HG03175 (cell line): ENCODE measurements around the gene SYS1.
A peak's percentile ranks its signal among the peaks of the same experiment; 100 is the strongest.

Experiments used
- ATAC-seq: cut with Tn5 transposase; IDR thresholded peaks from one replicate; pipeline ENCODE4 v1.9.1; 2021; ENCODE audit warnings: mild to moderate bottlenecking, moderate library complexity; ENCODE audit not compliant: unreplicated experiment

Gene SYS1

DNA sequence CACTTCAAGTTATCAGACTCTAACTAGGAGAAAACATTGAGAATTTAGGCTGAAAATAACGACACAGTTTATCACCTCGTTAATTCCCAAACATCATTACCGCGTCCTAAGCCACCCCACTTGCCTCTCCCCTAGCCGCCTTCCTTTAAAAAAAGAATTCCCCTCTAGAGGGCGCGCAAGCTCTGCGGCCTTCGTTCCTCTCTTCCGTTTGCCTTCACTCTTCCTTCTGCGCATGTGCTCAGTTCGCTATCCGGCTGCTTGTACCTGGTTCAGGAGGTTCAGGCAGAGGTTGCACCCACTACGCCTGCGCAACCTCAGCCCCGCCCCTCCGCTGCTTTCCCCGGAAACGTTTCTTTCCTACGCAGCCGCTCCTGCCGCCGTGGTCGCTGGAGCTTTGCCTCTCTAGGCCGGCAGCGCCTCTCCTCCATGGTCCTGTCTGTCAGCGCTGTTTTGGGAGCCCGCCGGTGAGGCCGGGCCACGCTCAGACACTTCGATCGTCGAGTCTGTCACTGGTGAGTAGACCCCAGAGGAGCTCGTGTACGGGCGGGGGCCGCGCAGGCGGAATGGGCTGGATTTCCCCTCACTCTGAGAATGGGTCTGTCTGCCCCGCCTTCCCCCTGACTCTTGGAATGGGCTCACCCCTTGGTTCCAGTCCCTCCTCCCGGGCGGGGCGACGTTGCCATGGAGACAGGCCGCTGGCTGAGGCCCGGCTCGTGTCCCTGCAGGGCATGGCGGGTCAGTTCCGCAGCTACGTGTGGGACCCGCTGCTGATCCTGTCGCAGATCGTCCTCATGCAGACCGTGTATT lies at the start of gene SYS1:
TSS of gene SYS1 (plus strand) at position 353 of the 807 bp plus-strand sequence. CDS start at position 729, 376 bp downstream.
- ATAC-seq = peak; percentile 87

DNA sequence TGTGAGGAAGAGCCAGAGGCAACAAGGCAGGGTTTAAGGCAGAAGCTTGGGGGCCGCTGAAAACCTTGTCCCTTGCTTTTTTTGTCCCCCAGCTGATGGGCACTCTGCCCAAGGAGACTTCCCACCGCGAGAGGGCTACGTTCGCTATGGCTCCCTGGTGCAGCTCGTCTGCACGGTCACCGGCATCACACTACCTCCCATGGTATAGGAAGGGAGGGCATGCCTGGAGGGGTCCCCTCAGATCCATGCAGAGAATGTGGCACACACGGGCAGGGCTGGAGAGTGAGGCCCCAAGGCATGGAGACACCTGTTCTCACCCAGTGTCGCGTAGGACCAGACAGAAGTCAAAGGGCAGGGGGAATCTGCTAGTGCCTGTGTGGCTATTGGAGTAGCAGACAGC lies 49.0 kb upstream of the SYS1 start:
- no peak for ATAC-seq

DNA sequence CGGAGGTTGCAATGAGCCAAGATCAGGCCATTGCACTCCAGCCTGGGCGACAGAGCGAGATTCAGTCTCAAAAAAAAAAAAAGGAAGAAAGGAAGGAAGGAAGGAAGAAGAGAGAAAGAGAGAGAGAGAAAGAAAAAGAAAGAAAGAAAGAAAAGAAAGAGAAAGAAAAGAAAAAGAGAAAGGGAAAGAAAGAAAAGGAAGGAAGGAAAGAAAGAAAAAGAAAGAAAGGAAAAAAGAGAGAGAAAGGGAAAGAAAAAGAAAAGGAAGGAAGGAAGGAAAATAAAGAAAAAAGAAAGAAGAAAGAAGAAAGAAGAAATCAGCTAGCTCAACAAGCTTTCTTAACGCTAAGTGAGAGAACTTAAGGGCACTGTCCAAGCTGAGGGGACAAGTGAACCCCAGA lies 47.3 kb upstream of the SYS1 start:
- no peak for ATAC-seq

DNA sequence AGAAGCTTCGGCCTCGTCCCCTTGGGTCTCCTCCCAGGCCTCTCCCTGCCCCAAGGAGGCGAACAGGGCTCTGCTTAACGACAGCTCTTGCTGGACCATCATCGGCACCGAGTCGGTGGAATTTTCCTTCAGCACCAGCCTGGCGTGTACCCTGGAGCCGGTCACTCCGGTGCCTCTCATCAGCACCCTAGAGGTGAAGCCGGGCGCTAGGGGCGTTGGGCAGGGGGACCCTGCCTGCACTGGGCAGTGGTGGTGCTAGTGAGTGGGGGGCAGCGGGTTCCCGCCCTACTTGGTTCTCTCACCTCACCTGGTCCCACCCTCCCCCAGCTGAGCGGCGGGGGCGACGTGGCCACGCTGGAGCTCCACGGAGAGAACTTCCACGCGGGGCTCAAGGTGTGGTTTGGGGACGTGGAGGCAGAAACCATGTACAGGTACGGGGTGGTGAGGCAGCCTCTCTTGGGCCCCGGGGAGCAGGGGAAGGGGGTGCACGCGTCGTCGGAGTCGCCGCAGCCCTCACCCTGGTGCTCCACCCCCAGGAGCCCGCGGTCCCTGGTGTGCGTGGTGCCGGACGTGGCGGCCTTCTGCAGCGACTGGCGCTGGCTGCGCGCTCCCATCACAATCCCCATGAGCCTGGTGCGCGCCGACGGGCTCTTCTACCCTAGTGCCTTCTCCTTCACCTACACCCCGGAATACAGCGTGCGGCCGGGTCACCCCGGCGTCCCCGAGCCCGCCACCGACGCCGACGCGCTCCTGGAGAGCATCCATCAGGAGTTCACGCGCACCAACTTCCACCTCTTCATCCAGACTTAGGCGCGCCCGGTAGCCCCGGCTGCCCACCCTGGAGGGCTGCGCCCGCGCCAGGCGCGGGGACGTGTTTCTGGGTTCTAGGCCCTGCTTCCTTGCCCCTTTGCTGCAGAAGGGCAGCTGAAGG lies 46.5 kb upstream of the SYS1 start:
- ATAC-seq = no peak

DNA sequence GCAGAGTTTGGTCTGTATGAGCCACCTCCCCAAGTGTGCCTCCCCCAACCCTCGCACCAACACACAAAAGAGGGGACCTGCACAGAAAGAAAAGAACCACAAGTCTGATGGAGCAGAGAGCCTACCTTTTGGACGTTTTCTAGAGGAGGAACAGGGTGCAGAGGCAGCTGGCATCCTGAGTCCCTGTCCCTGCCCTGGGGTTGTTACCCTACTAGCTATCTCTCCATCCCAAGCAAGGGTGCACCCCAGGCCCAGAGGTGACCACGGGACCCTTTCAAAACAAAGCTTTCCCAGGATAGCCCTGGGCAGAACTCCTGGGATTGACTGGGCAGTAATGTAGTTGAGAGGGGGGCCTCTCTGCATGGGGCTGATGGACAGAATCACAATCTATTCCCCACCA lies 45.1 kb upstream of the SYS1 start:
- no peak for ATAC-seq

DNA sequence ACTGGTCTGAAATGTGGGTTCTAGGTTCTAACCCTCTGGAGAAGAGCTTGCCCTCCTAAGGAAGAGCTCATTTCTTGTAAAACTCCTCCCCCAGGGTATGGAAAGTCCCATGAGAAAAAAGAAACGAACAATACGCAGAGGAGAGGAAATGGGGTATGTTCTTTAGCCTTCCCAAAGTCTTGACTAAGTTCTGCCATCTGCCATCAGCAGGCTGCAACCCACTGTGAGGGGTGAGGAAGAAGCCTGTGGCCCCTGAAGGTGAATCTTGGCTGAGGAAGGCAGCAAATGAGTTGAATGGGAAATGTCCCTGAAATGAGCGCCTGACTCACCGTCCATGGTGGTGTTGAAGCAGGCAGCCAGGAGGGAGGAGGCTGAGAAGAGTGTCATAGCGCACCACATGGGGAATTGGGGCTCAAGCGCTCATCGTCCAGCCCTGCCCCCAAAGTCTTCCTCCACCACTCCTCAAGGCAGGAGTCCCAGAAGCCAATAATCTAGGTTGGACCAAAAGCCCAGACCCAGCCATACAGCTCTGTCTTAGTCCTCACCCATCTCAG lies 44.5 kb upstream of the SYS1 start:
- ATAC-seq = no peak

DNA sequence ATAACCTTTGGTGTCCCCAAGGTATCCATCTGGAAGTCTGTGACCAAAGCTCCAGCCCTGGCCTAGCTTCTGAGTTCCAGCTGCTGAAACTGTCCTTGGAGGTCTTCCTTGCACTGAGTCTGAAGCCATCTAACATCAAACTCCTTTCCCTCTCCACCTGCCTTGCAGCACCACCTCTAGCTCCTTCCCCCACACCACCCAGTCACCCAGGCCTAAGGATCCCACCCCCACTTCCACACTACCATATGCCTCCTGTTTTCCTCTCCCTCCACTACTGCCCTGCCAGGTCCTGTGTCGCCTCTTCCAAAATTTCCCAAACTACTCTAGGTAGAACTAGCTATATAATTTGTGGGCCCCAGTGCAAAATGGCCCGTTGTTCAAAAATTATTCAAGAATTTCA lies 44.0 kb upstream of the SYS1 start:
- no peak for ATAC-seq

DNA sequence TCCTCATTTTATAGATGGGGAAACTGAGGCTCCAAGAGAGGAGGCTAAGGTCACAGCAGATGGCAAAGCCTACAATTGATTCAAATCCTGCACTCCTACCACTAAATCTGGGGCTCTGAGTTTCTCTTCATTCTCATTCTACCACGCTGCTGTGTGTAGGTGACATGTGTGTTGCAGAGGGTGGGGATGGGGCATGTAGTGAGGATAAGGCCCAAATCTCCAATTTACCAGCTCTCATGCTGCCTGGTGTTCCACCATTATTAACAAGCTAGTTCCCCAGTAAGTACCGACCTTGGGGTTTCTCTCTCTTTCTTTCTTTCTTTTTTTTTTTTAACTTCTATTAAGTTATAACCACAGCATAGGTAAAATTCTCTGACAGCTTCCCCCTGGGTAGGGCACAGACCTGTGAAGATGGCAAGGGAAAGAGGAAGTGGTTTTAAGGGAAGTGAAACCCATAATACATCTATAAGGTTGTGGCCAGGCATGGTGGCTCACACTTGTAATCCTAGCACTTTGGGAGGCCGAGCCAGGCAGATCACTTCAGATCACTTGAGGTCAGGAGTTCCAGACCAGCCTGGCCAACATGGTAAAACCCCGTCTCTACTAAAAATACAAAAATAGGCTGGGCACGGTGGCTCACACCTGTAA lies 41.9 kb upstream of the SYS1 start:
- peak; percentile 82 for ATAC-seq

DNA sequence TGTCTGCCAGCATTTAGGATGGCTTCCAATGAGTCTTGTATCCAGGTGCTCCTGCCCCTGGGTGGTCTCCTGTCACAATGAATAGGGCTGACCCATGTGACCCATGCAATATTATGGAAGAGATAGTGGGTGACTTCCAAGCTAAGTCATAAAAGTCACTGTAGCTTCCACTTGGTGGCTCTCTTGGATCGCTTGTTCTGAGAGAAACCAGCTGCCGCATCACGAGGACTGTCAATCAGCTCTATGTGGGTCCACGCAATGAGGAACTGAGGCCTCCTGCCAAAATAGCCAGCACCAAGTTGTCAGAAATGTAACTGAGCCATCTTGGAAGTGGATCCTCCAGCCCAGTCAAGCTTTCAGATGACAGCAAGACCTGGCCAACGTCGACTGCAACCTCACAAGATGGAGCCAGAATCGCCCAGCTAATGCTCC lies 40.0 kb upstream of the SYS1 start:
- no peak for ATAC-seq

DNA sequence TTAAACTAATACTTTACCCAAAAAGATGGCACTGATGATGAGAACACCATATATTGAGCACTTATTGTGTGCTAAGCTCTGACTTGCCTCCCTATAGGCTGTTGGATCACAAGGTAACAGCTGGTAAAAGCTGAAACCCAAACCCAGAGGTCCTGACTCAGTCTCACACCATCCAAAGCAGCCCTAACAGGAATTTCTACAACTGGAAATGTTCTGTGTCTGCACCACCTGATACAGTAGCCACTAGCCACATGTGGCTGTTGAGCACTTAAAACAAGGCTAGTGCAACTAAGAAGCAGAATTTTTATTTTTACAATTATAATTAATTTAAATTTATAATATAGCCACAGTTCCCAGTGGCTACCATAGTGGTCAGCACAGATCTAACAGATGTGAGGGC lies 39.2 kb upstream of the SYS1 start:
- no peak for ATAC-seq

DNA sequence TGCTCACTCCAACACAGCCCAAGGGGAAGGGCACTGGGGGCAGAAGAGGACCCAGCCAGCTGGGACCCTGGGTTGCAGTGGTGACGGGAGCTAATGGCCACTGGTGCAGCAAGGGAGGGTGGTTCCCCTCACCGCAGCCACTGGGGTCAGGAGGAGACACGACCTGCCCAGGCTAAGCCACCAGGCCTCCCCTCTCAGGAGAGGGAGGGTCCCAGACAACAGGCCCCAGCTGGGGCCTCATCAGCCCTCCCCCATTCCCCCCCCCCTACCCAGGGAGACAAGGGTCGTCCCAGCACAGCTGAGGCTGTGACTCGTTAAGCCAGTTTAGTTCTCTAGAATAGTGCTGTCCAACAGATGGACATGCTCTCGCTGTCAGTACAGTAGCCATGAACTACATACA lies 37.6 kb upstream of the SYS1 start:
- no peak for ATAC-seq

DNA sequence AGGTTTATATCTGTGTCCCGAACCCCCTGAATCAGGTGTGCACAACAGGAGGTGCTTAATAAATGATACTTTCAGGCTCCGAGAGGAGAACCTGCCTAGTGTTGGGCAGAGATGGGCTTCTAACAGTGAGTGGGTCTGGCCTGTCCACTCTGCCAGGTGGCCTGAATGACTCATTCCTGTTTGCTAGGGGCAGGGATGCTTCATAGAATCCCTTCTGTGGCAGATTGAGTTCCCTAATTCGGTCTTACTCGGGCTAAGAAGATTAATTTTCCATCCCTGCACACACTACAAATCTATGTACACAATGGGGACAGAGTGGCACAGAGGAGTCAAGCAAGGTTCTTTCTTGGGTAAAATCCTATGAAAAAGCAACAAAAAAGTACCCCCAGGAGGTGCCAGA lies 34.5 kb upstream of the SYS1 start:
- ATAC-seq = no peak

DNA sequence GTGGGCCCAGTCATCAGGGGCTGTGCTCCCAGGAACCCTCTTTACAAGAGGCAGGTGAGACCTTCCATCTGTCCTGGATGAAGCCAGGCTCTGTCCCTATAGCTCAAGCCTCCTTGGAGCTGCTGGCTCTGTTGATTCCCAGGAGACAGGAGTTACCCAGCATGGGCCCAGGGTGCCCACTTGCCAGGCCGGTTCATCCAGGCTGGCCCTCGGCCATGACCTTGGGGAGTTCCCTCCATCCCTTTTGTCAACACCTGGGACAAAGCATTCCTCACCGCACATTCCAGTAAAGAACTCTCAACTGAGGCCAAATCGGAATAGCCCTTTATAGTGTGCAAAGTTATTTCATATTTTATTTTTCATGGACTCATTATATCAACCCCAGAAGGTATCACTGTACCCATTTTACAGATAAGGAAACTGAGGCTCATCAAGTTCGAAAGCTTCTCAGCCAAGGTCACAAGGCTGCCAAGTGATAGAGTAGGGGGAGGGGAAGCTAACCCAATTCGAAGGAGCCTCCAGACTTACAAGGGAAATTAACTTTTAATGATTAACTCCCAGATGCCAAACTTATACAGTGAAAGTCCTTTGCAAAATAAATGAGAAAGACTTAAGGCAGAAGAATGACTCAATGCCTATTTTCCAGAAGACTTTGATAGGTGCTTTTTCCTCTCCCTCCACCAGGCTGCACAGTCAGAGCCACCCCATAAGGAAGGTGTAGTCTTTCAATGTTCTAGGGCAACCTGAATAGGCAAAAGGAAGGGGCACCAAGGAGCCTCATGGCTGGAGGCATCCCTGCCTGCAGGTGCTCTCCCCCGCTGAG lies 33.2 kb upstream of the SYS1 start:
- no peak for ATAC-seq

DNA sequence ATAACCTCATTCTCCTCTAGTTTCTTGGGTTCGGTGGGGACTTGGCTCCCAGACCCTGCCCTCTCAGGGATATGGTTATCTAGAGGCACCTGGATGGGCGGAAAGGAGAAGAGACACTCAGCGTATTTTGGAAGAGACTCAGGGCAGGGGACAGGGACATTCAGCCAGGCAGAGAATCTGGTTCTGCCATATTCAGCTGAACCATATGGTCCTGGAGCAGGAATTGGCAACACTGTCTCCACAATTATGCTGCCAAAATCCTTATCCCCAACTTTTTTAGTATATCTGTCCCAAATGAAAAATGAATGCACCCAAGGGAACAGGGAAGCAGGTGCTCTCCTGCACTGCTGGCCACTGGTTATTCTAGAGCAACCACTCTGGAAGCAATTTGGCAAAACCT lies 32.5 kb upstream of the SYS1 start:
- no peak for ATAC-seq

DNA sequence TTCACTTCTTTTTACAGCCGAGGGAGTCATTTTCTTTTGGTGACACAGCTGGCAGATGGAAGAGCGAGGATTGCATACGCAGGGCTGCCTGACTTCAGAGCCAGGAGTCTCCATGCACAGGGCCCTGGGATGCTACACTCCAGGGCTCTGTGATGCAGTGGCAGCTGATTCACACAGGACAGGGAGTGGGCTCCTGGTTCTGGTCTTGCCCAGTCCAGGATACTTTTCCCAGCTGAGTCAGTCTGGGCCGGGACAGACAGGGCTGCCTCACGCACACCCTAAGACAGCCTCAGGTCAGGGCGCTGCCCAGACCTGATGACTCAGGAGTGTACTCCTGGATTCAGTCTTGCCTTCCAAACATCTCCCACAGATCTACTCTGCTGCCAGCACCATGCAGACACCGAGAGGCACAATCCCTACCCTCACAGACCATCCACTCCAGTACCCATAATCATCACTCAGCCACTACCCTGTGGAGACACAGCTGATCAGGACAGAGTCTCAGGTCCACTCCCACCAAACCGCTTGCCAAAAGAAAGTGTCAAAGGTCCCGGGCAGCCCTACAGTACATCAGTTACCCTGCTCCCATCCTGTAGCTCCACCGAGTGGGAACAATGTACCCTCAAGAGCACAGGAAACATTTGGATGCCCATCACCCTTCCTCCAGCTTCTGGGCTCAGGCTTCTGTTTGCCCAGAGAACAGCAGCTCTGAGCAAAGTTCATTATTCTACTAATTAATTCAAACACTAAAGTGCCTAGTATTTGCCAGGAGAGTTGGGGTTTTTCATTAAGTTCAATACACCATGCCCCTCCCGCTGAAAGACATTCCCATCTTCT lies 26.2 kb upstream of the SYS1 start:
- ATAC-seq = no peak

DNA sequence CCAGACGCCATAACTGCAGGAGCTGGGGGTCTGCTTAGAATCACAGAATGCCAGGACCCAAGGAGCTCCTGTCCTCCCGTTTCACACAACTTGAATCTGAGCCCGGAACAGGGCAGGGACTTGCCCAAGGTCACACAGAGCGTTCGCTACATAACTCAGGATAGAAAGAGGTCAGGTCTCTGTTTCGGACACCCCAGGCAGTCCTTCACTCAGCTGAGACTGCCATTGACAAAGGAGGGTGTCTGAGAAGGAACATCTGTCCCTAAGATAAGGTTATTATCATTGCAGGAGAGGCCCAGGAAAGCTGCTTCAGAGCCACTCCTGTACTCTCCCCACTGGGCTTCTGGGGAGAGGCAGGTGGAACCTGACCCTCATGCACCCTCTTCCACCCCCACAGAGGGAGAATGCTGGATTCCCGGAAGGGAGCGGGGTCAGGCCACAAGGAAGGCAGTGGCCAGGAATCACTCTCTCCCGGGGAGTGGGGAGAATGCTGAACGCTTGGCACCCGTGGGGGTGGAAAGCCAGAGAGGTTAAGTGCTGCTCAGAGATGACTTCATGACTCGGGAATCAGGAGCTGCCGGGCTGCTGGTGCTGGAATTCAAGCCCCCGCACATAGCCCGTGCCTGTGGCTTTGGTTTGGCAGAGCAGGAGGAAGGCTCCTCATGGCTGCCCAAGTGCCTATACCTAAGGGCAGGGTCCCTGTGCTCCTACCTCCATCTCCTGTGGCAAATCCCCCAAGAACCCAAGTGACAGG lies 25.4 kb upstream of the SYS1 start:
- no peak for ATAC-seq

DNA sequence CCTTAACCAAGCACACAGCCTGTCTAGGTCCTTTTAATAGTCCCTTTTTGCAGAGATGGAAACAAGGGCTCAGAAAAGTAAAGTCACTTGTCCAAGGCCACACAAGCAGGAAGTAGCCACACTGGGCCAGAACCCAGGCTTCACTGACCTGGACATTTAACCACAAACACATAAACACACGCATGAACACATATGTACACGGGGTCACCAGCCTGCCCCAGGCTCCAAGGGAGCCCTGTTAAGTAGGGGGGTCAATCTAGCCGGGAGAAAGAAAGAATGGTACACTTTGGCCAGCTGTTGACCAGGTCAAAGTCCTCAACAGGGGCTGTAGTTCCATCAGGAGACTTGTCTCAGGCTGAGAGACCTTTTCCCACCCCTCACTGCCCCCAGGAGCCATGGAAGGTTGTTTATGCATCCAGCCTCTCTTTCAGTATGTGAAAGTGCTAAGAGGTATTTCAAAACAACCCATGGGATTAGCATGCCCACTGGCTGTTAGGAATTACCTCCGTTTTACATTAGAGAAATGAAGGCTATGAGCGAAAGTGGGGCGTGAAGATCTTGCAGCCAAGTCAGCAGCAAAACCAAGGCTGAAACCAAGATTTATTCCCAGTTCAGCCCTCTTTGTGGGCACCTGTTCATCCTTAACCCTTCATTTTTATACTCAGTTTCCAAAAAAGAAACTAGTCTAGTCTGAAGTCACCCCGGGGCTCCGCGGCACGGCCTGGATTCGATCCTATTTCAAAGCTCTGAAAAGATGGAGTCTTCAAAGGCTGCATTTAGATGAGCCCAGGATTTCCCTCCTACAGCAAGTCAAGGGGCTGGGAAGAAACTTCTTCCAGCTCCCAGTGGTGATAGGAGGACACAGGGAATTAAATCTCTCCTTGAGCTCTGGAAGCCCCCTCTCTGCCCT lies 24.6 kb upstream of the SYS1 start:
- no peak for ATAC-seq

DNA sequence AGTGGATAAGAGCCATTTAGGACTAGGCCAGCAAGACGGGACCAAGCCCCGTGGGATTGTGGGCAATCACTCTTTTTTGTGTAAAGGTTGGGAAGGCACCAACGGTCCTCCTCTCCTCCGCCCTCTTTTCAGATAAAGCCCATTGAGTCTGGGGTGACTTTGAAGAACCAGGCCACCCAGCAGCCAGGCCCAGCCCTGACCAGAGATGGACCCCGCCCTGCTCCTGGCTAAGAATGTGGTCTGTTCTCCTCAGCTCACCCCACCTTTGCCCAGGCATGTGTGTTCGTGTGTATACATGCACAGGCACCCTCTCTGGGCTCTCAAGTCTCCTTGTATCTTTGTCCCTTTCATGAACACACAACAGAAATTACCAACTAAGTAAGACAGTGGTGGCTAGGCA lies 23.9 kb upstream of the SYS1 start:
- ATAC-seq = no peak
